NCI-H187 (cell line): ENCODE results near the gene PDZRN3.

ENCODE experiments used
- DNase-seq, 2 experiments: peaks; one replicate each; lab custom pipeline; 2025; lab: John Stamatoyannopoulos, UW

PDZRN3 gene

DNA sequence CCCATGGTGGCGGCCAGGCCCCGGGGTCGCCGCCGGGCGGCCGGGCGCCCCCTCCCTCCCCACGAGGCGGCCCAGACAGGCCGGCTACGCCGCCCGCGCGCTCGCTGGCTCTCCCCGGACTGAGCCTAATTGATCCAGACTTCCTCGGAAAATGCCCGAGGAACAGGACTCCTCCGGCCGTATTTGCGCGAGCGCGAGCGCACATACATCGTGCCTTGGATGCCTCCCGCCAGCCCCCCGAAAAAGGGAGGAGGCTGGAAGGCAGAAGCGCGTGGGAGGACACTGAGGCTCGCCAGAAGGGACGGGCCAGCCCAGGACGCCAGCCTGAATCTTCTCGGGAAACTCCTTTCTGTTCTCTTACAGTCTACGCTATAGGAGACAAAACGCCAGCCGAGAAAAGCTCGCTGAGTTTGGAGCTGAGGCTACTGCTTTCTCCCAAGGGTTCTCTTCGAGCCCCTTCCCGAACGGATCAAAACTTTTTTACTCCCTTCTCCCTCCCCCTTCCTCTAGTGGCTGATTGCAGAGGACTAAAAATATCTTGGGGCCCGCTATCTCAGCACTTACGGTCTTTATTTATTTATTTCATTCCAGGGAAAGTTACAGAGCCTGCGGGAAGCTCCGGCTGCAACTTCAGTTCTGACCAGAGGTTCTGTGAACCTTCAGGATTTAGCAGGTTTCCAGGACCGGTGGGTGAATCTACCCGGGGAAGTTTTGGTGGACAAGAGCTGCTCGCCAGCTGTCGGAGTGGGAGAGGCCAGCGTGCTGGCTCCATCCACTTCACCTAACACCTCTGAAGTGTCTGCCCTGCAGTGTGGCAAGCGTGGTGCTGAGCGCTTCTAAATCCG lies at the start of gene PDZRN3:
TSS of gene PDZRN3 (minus strand) at position 121 of the 845 bp plus-strand sequence.
- no peak for DNase-seq

DNA sequence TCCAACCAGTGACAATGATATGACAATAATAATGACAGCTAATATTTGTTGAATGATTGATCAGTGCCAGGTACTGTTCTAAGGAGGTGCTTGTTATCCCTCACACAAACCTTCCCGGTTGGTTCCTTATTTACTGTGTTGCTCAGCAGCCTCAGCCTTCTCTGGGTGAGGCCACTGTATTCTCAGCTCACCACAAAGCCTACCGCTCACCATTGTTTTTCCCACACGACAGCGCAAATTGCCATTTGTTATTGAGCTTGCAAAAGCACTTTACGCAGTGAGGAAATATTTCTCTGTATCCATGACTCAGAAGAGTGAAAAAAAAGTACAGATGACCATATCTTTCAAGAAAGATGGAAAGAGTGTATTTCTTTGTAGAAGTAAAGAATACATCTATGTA lies 49.5 kb upstream of the PDZRN3 start:
- no peak for DNase-seq

DNA sequence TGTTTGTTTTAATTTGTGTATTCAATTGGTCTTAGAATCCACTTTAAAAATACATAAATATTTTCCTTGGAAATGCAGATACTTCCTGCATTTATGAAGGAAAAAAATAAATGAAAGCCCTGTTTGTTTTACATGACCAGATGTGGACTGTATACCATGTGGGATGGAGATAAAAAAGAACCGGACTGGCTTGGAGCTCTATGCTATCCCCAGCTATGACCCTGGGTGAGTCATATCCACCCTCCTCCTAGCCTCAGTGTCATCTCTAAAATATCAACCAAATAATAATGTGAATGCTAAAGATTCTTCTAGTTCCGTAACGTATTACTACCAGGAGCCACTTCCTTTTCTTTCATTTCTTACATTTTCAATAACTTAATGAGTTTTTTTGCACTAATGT lies 44.5 kb upstream of the PDZRN3 start:
- DNase-seq: no peak

DNA sequence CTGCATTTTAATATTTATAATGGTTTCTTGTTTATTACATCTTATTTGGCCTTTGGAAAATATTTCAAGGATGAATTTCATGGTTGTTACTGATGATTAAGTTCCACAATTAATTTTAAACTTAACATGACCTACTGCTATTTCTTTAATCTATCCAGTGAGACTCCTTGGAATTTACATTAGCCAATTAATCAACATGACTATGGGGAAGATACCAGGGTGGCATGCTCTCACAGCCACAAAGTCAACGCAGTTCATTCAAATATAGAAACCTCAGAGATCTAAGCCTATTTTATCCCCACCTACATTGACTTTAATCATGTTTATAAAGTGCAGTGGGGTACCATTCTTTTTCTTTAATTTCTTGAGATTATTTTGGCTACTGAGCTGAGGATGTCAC lies 43.6 kb upstream of the PDZRN3 start:
- no peak for DNase-seq

DNA sequence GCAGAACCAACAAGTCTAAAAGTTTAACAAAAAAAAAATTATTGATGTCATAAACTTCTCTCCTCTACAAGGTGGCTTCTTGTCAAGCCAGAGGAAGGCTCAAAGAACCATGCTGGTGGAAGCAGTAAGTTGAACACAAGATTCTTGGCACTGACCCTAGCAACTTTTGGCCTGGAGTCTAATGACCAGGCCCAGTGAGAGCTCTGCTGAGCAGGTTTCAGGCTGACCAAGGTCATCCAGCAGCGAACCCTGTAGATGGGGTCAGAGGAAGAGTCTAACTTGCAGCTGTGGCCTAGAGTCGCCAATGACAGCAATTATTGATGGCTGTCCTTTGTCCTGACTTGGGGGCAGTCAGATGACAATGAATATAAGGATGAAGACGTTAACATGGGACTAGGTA lies 43.1 kb upstream of the PDZRN3 start:
- no peak for DNase-seq

DNA sequence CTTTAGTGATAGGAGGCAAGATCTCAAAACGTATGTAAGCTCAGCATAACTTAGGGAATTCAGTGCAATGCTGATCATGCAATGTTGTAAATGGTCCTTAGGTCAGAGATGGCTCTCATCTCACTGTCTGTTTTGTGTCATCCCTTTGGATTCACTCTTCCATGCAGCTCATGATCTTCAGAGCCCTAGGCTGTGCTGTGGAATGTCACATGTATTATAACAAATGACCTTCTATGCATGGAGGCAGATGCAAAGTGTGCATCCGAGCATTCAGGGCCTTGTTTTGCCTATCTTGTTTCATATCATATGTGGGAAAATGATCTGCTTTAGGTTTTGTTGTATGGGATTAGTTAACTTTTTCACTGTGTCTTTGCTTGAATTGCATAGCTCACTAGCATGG lies 40.5 kb upstream of the PDZRN3 start:
- no peak for DNase-seq

DNA sequence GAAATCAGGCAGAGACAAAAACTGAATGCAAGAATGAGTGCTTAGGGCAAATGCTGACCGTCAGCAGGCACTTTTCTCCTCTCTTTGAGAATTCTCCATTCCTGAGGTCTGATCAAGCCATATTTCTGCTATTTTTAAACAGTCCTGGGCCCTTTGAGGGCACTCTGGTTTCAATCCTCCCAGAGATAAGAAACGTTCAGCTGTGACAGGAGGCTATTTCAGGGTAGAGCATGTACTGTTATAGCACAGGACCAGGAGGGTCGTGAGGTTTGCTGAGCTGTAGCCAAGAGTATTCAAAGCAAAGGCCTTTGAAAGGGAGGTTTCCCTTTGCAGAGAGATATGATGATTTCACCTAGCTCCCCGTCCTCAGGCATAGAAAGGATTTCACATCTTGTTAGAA lies 39.6 kb upstream of the PDZRN3 start:
- DNase-seq: no peak

DNA sequence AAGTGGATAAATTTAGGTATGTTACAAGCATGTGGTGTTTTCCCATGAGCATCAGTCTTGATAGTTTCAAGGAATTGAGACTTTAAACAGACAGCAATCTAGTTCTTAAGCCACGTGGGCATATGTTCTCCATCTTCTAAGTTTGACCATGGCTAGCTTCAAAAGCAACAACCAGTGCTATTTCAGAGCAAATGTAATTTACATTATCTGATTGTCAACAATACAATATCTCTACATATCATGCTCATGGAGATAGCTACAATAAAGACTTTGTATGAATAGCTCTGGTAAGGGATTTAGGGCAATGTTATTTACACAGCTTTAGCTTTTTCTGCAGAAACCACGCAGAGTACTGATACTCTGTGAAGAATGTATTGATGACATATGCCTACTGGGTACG lies 38.8 kb upstream of the PDZRN3 start:
- DNase-seq: no peak

DNA sequence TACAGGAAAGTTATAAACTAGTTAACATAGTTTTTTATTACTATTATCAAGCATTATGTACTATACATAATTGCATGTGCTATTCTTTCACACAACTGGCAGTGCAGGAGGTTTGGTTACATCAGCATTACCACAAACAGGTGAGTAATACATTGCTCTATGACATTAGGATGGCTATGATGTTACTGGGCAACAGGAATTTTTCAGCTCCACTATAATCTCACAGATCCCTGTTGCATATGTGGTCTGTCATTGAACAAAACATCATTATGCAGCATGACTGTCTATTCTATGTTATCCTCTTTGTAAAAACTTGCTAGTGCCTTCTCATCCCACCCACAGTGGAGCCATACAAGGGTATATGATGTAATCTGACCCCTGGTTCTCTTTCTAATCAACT lies 36.5 kb upstream of the PDZRN3 start:
- no peak for DNase-seq

DNA sequence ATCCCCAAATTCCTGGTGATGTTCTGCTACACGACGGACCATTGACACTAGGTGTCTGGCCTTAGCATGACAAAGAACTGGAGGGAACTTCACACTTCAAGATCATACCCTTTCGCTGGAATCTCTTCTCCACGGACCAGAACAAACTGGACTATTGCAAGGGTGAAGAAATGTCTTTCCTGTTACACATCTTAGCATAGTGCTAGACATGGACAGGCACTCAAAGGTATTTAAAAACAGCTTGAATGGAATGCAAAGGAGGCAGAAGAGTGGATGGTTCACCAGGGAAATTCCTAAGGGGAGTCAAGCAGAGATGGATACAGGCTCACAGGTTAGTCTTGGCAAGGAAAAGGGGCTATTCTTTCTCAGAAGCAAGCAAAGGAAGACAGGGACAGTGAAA lies 33.5 kb upstream of the PDZRN3 start:
- no peak for DNase-seq

DNA sequence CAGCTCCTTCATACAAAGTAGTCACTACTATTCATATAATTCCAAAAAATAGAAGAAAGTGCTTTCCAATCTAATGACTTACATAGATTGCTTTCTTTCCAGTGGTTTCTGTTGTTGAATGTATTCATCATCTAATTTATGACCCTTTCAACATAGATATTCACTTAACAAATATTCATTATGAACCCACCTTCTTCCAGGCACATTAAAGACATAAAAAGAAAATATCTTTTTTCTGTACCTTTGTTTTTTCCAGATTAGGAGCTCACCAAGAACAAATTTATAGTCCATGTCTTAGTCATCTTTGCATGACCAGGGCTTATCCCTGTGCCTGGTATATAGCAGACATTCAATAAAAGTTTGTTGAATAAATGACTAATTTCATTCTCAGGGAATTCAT lies 32.4 kb upstream of the PDZRN3 start:
- DNase-seq: no peak

DNA sequence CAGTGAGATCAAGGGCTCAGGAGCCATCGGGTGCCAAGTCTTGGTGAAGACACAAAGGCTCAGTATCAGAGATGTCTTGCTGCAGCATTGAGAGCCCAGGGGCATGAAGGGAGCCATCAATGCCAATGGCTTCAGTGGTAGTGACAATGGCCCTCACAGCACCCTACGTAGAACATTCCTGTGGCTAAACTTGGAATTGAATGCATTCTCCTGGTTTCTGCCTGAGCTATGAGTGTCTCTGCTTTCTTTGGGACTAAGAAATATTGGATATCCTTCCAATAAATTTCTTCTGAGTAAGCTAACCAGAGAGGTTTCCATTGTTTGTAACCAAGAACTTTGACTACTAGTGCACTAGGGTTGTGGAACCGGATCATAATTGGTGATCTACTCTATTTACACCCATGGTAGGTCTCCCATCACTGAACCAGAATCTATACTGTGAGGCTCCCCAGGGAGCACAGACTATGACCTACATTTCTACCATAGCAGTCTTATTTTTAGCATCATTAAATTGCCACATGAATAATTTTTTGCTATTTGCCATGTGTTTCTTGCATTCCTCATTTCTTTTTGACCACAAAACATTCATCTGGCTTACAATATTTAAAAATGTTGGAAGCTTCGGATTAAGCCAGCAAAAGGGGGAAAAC lies 31.6 kb upstream of the PDZRN3 start:
- DNase-seq: no peak

DNA sequence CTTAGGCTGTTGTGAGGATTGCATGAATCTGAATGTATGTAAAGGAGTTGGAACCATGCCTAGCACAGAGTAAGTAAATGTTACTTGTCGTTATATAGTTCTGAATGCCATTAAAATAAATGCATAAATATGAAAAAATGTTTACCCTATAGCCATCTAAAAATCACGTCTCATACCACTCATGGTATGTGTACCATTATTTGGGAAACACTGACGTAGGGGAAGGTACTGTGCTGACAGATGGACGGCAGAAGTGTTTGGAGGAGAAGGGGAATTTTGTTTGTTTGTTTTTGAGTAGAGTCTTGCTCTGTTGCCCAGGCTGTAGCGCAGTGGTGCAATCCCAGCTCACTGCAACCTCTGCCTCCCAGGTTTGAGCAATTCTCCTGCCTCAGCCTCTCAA lies 30.5 kb upstream of the PDZRN3 start:
- DNase-seq: no peak

DNA sequence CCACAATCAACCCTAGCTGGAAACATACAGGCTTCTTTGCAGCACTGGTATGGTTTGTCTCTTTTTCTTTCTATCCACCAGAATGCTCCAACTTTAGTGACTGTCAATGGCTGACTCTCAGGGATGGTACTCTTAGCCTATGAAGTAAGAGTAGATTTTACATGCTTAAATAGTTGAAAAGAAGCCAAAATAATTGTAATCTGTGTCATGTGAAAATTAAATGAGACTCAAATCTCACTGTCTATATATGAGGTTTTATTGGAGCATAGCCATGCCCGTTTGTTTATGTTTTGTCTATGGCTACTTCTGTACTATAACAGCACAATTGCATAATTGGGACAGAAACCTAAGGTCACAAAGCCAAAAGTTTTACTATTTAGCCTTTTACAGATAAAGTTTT lies 29.1 kb upstream of the PDZRN3 start:
- no peak for DNase-seq

DNA sequence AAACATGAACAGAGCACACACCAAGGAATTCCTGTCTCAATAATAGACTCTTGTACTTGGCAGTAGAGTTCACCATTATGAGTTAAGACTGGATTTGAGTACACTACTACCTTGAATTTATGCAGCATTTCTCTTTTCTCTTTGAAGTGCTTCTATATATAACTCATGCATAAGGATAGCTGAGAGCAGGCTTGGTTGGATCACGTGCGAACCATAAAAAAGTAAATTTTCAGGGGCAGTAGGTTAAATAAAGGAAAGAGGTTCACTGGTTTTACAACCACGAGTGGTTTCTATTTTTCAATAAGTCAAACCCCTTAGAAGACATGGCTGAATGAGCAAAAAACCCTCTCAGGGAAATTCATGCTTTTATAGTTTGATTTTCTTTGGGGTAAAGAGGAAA lies 28.6 kb upstream of the PDZRN3 start:
- DNase-seq: peak; percentile 51 to 59

DNA sequence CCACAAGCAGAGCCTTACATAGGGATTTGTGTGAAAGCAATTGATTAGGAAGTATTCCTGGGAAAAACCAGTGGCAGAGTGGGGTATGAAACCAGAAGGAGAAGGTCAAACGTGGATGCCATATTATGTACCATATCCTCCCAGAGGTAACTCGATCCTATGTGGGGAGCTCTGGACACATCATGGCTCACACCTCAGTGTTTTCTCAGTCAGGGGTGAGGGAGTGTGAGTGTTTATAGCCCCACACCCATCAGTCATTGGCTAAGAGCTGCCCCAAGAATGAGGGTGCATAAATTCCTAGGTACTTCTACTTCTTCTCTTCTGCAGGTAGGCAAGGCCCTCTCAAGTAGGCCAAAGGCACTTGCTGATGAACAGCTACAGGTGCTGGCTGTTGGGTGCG lies 28.2 kb upstream of the PDZRN3 start:
- DNase-seq: peak; percentile 51 to 59

DNA sequence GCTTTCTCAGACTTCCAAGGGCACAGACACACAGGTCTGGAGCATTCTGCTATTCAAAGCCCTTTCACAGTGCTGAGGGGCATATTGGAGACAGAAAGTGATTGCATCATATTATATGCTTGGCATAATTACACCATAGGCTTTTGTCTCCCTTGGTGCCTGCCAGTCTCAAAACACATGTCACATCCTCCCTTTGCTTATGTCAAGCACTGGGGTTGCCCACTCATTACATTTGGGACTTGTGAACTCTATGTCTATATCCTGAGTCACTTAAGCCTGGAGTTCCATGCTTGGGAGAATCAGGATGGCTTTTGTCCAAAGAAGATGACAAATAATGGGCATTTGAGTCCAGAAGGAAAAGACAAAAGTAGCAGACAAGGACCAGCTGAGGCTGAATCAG lies 12.3 kb upstream of the PDZRN3 start:
- DNase-seq: no peak

DNA sequence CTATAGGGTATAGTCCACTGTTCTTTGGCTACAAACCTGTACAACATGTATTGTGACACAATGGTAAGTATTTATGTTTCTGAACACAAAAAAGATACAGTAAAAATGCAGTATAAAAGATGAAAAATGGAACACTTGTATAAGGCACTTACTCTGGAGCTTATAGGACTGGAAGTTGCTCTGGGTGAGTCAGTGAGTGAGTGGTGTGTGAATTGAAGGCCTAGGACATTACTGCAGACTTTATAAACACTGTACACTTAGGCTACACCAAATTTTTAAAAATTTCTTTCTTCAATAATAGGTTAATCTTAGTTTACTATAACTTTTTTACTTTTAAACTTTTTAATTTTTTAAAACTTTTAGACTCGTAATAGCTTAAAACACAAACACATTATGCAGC lies 10.5 kb upstream of the PDZRN3 start:
- no peak for DNase-seq

DNA sequence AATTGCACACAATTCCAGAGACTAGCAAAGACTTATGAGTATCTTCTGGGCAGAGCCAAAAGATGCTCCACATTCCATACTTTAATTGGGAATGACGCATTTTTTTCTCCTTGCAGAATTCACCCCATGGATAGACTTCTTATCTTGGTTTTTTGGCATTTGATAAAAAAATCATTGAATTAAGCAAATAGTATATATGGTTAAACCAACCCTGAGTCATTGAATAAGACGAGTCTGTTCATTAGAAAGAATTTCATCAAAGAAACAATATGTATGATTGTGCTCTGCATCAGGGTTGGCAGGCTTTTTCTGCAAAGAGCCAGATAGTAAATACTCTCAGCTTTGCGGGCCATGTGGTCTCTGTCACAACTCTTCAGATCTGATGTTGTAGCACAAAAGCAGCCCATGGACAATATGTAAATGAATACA lies 9.2 kb upstream of the PDZRN3 start:
- no peak for DNase-seq

DNA sequence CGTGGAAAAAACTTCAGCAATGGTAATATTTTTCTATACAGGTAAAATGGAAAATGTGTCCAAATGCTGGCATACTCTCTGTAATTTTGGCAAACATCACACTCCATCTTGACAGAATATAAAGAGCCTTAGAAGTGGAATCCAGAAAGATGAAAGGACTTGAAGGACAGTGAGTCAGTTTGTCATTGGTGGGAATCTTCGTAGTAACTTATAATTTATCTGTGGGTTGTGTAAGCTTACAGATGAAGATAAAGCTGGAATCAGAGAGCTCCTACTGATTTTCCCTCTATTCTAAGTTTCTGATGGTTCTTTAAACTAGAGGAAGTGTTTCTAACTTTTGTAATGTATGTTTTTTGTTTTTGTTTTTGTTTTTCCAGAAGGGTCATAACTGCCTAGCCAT lies 8.7 kb upstream of the PDZRN3 start:
- DNase-seq: no peak

DNA sequence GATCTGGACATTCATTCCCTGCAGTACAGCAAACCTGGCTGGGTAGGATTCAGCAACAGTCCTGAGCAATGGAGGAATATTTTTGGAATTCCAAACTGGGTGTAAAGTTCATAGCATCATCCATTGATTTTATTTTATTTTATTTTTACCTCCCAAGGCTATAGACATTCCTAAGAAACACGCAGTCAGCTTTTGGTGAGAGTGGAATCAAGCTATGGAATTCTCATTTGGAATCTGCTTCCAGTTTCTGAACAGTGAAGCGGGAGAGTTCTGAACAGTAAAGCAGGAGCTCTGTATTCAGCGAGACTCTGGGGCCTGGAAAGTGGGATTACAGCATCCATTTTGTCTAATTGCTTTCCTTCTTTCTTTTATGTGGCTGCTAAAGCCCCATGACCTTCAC lies 1.4 kb upstream of the PDZRN3 start:
- DNase-seq: no peak

DNA sequence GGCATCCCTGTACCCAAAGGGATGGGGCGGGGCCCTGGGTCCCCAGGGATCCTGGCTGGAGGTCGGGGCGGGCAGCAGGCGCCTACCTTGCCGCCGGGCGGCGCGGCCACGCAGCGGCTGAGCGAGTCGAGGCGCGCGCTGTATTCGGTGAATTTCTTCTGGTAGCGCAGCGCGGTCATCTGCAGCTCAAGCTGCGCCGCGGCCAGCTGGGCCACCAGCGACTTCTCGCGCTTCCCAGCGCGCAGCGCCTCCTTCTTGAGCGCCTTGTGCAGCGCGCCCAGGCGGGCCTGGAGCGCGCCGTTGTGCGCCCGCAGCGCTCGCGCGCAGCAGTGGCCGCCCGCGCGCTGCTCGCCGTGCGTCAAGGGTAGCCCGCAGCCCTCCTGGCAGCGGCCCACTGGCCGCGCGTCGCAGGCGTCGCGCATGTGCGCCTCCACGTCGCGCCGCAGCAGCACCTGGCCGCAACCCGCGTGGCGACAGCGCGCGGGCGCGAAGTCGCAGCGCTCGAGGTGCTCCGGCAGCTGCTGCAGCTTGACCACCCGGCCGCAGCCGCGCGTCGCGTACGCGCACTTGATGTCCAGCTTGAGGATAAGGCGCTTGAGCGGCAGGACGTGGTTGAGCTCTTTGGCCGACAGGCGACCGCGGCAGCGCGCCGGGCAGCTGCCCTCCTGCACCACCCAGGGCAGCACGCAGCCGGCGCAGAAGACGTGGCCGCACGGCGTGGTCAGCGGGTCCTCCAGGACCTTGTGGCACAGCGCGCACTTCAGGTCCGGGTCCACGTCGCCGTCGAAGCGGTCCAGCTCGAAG lies 522 bp downstream of the PDZRN3 start:
- no peak for DNase-seq

DNA sequence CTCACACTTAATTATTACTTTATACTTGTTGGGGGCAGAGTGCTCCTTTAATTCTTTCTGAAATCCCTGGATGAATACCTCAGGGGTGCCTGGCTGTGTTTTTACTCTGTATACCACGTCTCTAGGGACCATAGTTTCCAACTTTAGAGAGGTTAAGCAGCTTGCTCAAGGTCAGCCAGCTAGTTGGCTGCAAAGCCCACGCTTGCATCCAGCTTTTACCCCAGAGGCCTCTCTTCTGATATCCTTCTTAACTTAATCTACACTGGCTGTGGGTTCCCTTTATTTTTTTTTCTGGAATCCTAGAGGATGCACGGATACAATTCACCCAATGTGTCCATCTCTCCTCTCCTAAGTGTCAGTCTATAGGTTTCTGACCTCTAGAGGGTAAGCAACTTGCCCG lies 1.4 kb downstream of the PDZRN3 start:
- DNase-seq: no peak
